ENCODE measurements around the gene MTCL1. TPM values are rescaled to one million over a fixed set of nuclear protein-coding genes. Genes with fewer than 3 reads are reported as not detected.

The MTCL1 gene
- total and polyA plus RNA-seq, 2 of the 8 experiments (the other 6 are each of a cell fraction or from before 2014, with no cell fraction given) = 16.6 to 60.8 TPM

- Histone ChIP-seq H3K18ac (ENCODE audit: extremely low read depth, low read length) (no peak overlapping the region), H3K23ac (ENCODE audit: insufficient read length) (no peak overlapping the region), H3K4me3 (ENCODE audit: extremely low read depth in 1 of 4, insufficient read depth in 2 of 4, low read depth in 3 of 4, low read length in 4 of 4) (no peak overlapping the region), H4K20me1 (replicated peaks in 1 of 2; ENCODE audit: control insufficient read depth in 1 of 2, insufficient read depth in 2 of 2, low read length in 2 of 2) (no peaks in the 10 kb centered on the region), H4K5ac (ENCODE audit: insufficient read length, low read depth, low read length) (no peak overlapping the region), H2BK5ac (ENCODE audit: low read depth, low read length) (no peak overlapping the region), H3K9ac (replicated peaks in 1 of 4; ENCODE audit: extremely low read depth in 1 of 4, low read depth in 3 of 4, low read length in 3 of 4) (no peak overlapping the region), H3K56ac (replicated peaks; ENCODE audit: insufficient read length, low read depth, low read length) (no peak overlapping the region), H2BK20ac (ENCODE audit: low read length) (no peak overlapping the region), H3K4me1 (replicated peaks in 1 of 4; ENCODE audit: control insufficient read depth in 3 of 4, insufficient read depth in 4 of 4, low read length in 3 of 4) (no peaks in the 10 kb centered on the region; a peak in 1 of 7 replicates), H3K27ac (ENCODE audit: low read depth, low read length) (no peak overlapping the region), H2BK15ac (ENCODE audit: low read length) (no peak overlapping the region), H3K9me3 (ENCODE audit: insufficient read depth in 2 of 2, low read depth in 1 of 2, low read length in 1 of 2) (no peaks in the 10 kb centered on the region), H3K79me1 (ENCODE audit: low read depth, low read length) (no peaks in the 10 kb centered on the region), H3K23me2 (ENCODE audit: low read depth, low read length) (no peaks in the 10 kb centered on the region), H3K27me3 (replicated peaks in 1 of 4; ENCODE audit: control insufficient read depth in 3 of 4, extremely low read depth in 1 of 4, insufficient read depth in 3 of 4, low read length in 3 of 4) (no peaks in the 10 kb centered on the region), H3K4me2 (ENCODE audit: insufficient read depth in 1 of 2, low read depth in 2 of 2, low read length in 2 of 2) (no peak overlapping the region), H2AFZ (ENCODE audit: low read length) (no peak overlapping the region), H2BK12ac (ENCODE audit: low read depth, low read length) (no peak overlapping the region), H3K4ac (replicated peaks; ENCODE audit: insufficient read length, low read depth, low read length) (no peak overlapping the region), H3K36me3 (ENCODE audit: control insufficient read depth in 2 of 4, insufficient read depth in 4 of 4, low read length in 3 of 4) (no peaks in the 10 kb centered on the region), H3K14ac (ENCODE audit: insufficient read length) (no peak overlapping the region), H2BK120ac (replicated peaks; ENCODE audit: low read depth, low read length) (no peak overlapping the region), H4K8ac (ENCODE audit: extremely low read depth, insufficient read depth, low read length) (no peak overlapping the region), H2AK5ac (ENCODE audit: low read depth, low read length) (no peak overlapping the region), H3K79me2 (ENCODE audit: control insufficient read depth in 1 of 2, insufficient read depth in 2 of 2, low read length in 2 of 2) (no peaks in the 10 kb centered on the region), H4K91ac (replicated peaks; ENCODE audit: insufficient read length, low read length) (no peak overlapping the region)
- TF ChIP-seq PHF8 (conservative IDR thresholded peaks at IDR 0.05; ENCODE audit: low read depth, low read length) (no peak), E2F6 (IDR thresholded peaks at IDR 0.05) (no peak)
- DNase-seq (ENCODE audit: low read depth in 1 of 2, low spot score in 2 of 2) = no peak
- FAIRE-seq = no peak
- WGBS, 2 experiments (ENCODE audit: extremely low coverage in 1 of 2, insufficient coverage in 1 of 2, insufficient read length in 1 of 2, insufficient replicate concordance in 2 of 2, low coverage in 1 of 2, low lambda C conversion rate in 2 of 2, missing lambda C conversion rate in 1 of 2) = 77% methylated on average over 4 of the region's 4 CpGs; no CpG with 5 or more reads in 1 of the 2 experiments
- CTCF ChIA-PET (ENCODE audit: partially characterized antibody) = interaction anchor here (1.8 kb wide), 1 partner anchor 21 kb away, joined by 4 read pairs; no protein-coding TSS in a partner anchor
- POLR2A ChIA-PET (ENCODE audit: partially characterized antibody) = no interaction called here
Observed at GRCh38 chr18:8675057-8675456, 30.3 kb upstream of the MTCL1 start.
